NCI-H2081 (cell line): ENCODE results near the gene CACNA1H.

Experiments used
- DNase-seq, 2 experiments: peaks; one replicate each; lab custom pipeline; 2025; lab: John Stamatoyannopoulos, UW

Gene CACNA1H

GRCh38 chr16:1158456-1159324 is 5.8 kb downstream of the CACNA1H start:
- no peak for DNase-seq

DNA sequence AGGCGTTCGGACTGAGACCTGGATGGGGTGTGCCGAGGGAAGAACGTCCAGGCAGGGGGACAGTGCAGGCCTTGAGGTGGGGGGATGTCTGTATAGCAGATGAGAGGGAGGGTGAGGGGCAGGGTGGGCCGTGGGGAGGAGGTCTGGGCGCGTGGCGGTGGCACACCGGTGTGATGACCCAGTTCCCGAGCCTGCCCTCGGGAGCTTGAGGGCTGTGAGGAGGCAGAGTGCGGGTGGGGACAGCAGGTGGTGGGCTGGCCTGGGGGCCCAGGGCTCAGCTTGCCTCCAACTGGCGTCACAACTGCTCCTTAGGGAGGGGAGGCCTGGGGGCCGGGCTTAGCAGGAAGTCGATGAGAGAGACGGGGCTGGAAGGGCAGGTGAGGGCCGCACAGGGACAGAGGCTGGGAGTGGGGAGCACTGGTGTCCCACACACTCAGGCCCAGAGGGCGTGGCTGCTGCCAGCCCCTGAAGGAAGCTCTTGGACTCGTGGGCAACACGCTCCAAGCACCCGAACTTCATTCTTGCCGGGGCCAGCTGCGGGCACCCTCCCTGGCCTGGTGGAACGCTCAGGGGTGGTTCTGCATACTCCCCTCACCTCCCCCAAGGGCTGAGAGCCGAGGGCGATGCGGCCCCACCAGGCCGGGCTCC is 6.5 kb downstream of the CACNA1H start:
- no peak for DNase-seq

GRCh38 chr16:1159973-1160772 is 7.3 kb downstream of the CACNA1H start:
- no peak for DNase-seq

- DNase-seq: no peak
Observed at GRCh38 chr16:1160773-1161348, 8.0 kb downstream of the CACNA1H start.

DNA sequence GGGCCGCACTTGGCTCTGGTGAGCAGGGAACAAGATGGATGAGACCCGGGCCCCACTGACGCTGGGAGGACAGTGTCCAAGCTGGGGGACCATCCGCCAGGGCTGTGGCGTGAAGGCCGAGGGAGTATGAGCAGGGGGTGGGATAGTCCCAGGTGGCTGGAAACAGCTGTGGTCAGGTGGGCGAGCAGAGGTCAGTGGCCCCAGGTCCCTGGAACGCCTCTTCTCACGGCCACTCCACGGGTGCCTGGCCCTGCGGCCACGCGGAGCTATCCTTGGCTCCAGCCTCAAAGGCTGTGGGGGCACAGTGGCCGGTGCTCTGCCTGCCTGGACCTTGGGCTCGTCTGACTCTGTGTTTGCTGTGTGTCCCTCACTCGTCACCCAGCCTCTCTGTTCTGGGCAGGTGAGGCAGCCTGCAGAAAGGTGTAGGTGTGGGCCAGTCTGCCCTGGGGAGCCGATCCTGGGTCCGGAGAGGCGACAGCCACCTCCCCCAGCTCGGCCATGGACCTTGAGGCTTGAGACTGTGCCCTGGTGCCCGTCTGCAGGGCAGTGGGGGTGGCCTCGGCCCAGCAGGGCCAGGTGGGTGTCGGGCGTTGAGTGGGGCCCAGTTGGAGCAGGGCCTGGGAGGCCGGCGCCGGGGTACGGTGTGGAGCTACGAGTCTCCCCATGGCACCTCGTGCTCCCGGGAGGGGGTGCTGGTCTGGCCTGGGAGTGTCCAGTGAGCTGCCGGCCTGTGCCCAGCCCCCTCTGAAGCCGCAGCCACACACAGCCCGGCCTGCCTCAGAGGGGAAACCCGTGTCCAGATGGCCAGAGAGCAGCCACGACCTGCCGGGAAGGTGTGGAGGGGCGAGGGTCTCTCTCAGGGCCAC is 10.0 kb downstream of the CACNA1H start:
- no peak for DNase-seq

DNA sequence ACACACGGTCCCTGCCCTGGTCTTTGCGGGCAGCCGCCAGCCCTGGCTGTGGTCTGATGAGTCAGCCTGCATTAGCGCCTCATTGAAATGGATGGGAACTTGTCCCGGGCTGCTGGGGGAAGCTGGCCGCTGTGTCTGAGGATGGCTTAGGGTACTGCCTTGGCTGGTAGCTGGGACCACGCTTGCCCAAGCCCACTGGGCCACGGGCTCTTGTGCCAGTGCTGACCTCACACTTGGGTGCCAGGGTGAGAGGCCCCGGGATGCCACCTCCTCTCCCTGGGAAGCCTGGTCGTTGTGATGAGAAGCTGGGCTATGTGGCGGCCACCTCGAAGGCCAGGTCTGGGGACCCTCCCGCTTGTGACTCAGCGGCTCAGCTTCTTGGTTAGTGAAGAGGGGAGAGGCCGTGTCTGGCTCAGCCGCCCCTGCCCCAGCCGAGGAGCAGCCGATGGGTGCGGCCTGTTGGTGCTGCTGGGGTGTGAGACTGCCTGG is 10.7 kb downstream of the CACNA1H start:
- no peak for DNase-seq

- DNase-seq: no peak
Observed at GRCh38 chr16:1164382-1164781, 11.5 kb downstream of the CACNA1H start.

- DNase-seq: no peak
Observed at GRCh38 chr16:1164975-1165374, 12.1 kb downstream of the CACNA1H start.

DNA sequence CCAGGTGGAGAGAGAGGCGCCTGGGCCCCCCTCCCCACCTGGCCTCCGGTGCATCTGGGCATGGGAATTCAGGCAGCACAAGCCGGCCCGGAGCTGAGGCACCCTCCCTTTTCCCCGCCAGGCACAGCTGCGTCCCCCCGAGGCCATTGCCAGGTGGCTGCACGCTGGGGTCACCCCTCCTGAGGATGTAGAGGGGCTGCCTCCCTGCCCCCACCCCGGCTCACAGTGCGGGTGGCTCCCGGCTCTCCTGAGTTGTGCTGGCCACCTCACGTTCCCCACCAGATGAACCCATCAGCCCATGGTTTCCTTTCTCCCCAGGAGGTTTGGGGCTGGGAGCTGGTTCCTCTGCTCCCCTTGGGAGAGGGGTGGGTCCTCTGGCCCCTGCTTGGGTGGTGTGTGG is 12.6 kb downstream of the CACNA1H start:
- DNase-seq: no peak

DNA sequence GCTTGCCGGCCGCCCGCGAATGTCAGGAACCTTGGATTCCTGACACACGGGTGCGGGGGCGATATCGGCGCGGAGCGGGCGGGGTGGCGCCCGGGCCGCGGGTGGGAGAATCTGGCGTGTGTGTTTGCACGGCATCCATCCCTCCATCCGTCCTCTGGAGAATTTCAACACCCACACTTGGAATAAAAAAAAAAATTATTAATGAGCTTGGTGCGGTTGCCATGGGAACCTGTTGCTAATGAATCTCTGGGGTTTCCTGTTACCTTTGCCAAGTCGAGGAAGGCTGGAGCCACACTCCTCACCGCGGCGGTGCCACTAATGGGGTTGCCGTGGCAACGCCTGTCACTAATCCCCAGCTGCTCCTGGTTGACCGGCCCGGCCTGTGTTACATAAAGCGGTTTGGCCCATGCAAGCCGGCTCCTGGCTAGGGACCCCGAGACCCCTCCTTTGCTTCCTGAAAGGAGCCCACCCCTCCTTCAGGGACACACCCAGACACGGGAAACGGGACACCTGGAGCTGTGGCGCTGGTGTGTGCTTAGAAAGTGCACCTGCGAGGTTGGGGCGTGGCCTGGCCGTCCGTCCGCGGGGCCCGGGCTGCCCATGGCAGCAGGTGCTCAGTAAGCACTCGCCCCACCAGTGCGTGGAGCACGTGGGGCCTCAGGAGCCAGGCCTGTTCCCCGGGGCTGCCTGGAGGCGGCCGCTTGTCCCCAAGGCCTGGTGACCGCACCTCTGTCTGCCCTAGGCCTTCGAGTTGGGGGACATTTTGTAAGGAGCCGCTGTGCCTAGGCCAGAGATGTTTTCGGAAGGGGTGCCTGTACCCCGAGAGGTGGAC is 14.6 kb downstream of the CACNA1H start:
- peak; percentile 22 to 64 for DNase-seq

DNA sequence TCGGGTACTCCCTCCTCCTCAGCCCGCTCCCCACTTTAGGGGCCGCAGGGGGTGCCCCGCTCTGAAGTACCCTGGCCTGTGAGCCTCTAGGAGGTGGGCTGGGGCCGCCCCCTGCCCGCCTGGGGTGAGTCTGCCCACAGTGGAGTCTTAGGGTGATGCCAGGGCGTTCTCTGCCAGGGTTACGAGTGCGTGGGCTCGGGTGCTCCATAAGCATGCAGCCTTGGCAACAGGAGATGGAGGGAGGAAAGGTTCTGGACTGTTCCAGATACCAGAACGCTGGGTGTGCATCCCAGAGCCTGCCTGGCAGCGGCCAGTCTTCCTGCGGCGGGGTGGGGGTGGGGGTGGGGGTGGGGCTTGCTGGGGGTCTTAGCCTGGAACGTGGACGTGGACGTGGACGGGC is 15.9 kb downstream of the CACNA1H start:
- no peak for DNase-seq

- DNase-seq: no peak
Observed at GRCh38 chr16:1169285-1170075, 16.6 kb downstream of the CACNA1H start.

- no peak for DNase-seq
Observed at GRCh38 chr16:1170076-1170418, 17.1 kb downstream of the CACNA1H start.

- DNase-seq: no peak
Observed at GRCh38 chr16:1171001-1171400, 18.1 kb downstream of the CACNA1H start.

- DNase-seq: no peak
Observed at GRCh38 chr16:1171854-1172428, 19.0 kb downstream of the CACNA1H start.

- no peak for DNase-seq
Observed at GRCh38 chr16:1172651-1173050, 19.7 kb downstream of the CACNA1H start.

DNA sequence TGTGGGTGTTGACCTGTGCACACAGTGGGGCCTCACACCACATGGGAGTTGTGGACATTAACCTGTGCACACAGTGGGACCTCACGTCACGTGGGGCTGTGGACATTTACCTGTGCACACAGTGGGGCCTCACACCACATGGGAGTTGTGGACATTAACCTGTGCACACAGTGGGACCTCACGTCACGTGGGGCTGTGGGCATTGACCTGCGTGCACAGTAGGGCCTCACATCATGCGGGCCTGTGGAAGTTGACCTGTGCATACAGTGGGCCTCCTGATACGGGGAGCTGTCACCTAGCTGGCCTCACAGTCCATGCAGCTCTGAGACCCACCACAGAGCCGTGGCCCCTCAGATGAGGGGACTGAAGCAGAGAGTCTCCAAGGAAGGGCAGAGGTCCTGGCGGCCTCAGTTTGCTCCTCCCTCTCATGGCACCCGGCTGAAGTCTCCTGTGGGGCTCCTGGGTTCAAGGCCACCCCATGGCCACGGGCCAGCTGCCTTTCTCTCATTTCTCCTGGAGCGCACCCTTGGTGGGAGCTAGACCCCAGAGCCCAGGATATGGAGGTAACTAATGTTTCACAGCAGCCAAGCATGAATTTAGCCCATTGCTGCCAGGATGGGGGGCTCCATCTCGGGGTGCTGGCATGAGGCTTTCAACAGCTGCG is 21.0 kb downstream of the CACNA1H start:
- no peak for DNase-seq

- no peak for DNase-seq
Observed at GRCh38 chr16:1174477-1175357, 21.8 kb downstream of the CACNA1H start.
